Epithelial cell of esophagus (primary cell): ENCODE data around the gene UGT1A7.

Source experiments
- DNase-seq: peaks from one replicate; pipeline ENCODE4 v3.0.0; 2010; ENCODE audit warnings: low read depth
- H3K4me3 ChIP-seq: 2 replicates; pipeline ENCODE4 v1.5.1; 2011; ENCODE audit warnings: mild to moderate bottlenecking, low read length, control low read depth
- CTCF ChIP-seq: IDR thresholded peaks from 2 replicates; pipeline ENCODE4 v1.5.1; 2011; ENCODE audit warnings: low read depth, mild to moderate bottlenecking, low read length, control low read depth, inconsistent platforms; ENCODE audit not compliant: insufficient read depth; ENCODE audit errors: missing control alignments

The UGT1A7 gene

GRCh38 chr2:233803292-233803911 is 121.7 kb downstream of the UGT1A7 start:
- no peak for DNase-seq
- no peak overlapping the region for H3K4me3 ChIP-seq
- no peak for TF ChIP-seq CTCF

- no peak overlapping the region for H3K4me3 ChIP-seq
- TF ChIP-seq CTCF, result no peak
- no peak for DNase-seq
Measured at GRCh38 chr2:233803994-233804393, 122.3 kb downstream of the UGT1A7 start.

GRCh38 chr2:233807215-233807865 is 125.6 kb downstream of the UGT1A7 start:
- no peak for TF ChIP-seq CTCF

GRCh38 chr2:233807966-233808935 is 126.5 kb downstream of the UGT1A7 start:
- no peak for TF ChIP-seq CTCF
- DNase-seq, result no peak
- no peak overlapping the region for H3K4me3 ChIP-seq

More at GRCh38 chr2:233807215-233807865, 125.6 kb downstream of the UGT1A7 start:
- DNase-seq, result no peak
- no peak overlapping the region for H3K4me3 ChIP-seq

GRCh38 chr2:233810385-233810784 is 128.7 kb downstream of the UGT1A7 start:
- H3K4me3 ChIP-seq, result no peak overlapping the region
- no peak for DNase-seq
- TF ChIP-seq CTCF, result no peak

GRCh38 chr2:233811087-233811486 is 129.4 kb downstream of the UGT1A7 start:
- TF ChIP-seq CTCF, result no peak
- DNase-seq, result no peak
- H3K4me3 ChIP-seq, result no peak overlapping the region
